ENCODE measurements around the gene PKP3. TPM values are rescaled to one million over a fixed set of nuclear protein-coding genes. Genes with fewer than 3 reads are reported as not detected.

The PKP3 gene
- total RNA-seq, 2 experiments from 2014 or later, result 0.60 TPM; not detected in 1

DNA sequence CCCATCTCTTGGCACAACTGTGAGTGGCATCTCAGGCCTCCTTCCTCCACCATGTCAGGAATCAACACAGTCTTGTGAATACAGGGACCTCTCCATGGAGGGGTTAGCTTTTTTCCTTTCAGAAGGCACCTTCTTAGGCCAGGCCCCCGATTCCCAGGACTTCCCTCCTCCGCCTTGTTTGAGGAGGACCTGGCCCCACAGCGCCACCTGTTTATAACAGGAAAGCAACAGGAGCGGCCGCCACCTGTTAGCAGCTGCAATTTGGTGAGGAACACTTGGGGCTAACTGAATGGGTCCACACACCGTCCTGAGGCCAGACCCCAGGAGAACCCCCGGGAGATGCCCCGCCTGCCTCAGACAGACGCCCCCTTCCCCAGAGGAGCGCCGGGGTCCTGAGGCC, 3.8 kb upstream of the PKP3 start:
- no peak for ATAC-seq (ENCODE audit: poor library complexity)
- CTCF ChIA-PET, result no interaction called here
- Mint-ChIP-seq H3K4me3 (no peak overlapping the region), H3K27ac (no peak overlapping the region), H3K27me3 (no peaks in the 10 kb centered on the region), H3K9me3 (peaks cover 4% of the 10 kb centered on the region), H3K4me1 (ENCODE audit: low read depth) (peaks cover 10% of the 10 kb centered on the region), H3K36me3 (ENCODE audit: low read depth) (no peaks in the 10 kb centered on the region)
- no peaks in the 10 kb centered on the region for H3K36me3 ChIP-seq (ENCODE audit: insufficient read depth, low read length)
- TF ChIP-seq, protein P1, sequence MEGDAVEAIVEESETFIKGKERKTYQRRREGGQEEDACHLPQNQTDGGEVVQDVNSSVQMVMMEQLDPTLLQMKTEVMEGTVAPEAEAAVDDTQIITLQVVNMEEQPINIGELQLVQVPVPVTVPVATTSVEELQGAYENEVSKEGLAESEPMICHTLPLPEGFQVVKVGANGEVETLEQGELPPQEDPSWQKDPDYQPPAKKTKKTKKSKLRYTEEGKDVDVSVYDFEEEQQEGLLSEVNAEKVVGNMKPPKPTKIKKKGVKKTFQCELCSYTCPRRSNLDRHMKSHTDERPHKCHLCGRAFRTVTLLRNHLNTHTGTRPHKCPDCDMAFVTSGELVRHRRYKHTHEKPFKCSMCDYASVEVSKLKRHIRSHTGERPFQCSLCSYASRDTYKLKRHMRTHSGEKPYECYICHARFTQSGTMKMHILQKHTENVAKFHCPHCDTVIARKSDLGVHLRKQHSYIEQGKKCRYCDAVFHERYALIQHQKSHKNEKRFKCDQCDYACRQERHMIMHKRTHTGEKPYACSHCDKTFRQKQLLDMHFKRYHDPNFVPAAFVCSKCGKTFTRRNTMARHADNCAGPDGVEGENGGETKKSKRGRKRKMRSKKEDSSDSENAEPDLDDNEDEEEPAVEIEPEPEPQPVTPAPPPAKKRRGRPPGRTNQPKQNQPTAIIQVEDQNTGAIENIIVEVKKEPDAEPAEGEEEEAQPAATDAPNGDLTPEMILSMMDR (IDR thresholded peaks at IDR 0.05), result no peak
- POLR2A ChIA-PET, result no interaction called here
- no peaks in the 10 kb centered on the region for H3K27me3 ChIP-seq (ENCODE audit: control insufficient read depth in 1 of 2, insufficient read depth in 2 of 2, low read length in 2 of 2)
- intact Hi-C loops (cut with DNase I, micrococcal nuclease), result no loop called here
- H3K27ac ChIP-seq (ENCODE audit: low read depth in 1 of 2, low read length in 2 of 2), result no peak overlapping the region
- H3K4me3 ChIP-seq (ENCODE audit: low read length), result no peak overlapping the region
- peaks cover 13% of the 10 kb centered on the region for H3K4me1 ChIP-seq (ENCODE audit: insufficient read depth, low read length)
- no peak for DNase-seq
- H3K9me3 ChIP-seq (ENCODE audit: control insufficient read depth in 1 of 2, insufficient read depth in 1 of 2, low read length in 2 of 2), result peaks cover 12 to 17% of the 10 kb centered on the region in 2 experiments

DNA sequence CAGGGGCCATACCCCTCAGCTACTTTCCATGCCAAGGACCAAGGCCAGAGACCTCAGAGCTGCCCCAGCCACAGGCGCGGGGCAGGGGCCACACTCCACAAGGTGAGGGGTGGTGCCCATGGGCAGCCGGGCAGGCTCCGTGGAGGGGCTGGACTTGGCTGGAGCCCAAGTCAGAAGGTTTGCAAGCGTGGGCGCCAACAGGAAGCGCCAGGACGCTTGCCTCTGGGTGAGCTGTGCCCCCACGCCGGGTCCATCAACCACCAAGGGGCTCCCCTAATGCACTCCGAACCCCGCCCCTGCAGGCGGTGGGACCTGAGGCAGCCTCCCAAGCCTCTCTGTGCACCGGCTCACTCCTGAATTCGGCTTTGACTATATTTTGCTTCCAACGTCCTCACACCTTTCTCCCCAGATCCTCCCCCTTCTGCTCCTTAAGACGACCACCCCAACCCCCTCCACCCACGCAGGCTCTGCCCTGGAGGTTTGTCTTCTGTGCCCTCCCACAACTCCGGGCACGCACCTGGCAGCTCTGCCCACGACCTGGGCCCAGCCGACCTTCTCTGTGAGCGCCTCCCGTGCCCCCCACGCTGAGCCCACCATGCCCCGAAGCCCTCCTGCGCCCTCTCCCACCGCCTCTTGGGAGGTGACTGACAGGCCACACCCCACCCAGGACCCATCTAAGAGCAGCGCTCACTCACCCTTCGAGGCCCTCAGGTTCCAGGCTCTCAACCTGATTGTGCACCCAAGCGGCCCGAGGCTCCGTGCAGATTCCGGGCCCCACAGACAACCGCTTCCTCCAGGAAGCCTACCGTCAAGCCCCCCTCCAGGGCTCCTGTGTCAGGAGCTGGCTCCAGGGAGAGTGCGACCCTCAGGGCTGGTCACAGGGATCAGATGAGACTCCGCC, 2.6 kb upstream of the PKP3 start:
- peaks cover 15% of the 10 kb centered on the region for H3K4me1 ChIP-seq (ENCODE audit: insufficient read depth, low read length)
- no peaks in the 10 kb centered on the region for H3K36me3 ChIP-seq (ENCODE audit: insufficient read depth, low read length)
- no peaks in the 10 kb centered on the region for H3K36me3 Mint-ChIP-seq (ENCODE audit: low read depth)
- H3K27ac Mint-ChIP-seq, result no peak overlapping the region
- H3K4me1 Mint-ChIP-seq (ENCODE audit: low read depth), result peaks cover 10% of the 10 kb centered on the region
- no peak for DNase-seq
- POLR2A ChIA-PET, result no interaction called here
- H3K27me3 ChIP-seq (ENCODE audit: control insufficient read depth in 1 of 2, insufficient read depth in 2 of 2, low read length in 2 of 2), result no peaks in the 10 kb centered on the region
- no peak overlapping the region for H3K4me3 ChIP-seq (ENCODE audit: low read length)
- CTCF ChIA-PET, result no interaction called here
- H3K9me3 ChIP-seq (ENCODE audit: control insufficient read depth in 1 of 2, insufficient read depth in 1 of 2, low read length in 2 of 2), result peaks cover 7 to 8% of the 10 kb centered on the region in 2 experiments
- no peak for ATAC-seq (ENCODE audit: poor library complexity)
- no peak overlapping the region for H3K27ac ChIP-seq (ENCODE audit: low read depth in 1 of 2, low read length in 2 of 2)
- H3K27me3 Mint-ChIP-seq, result no peaks in the 10 kb centered on the region
- H3K4me3 Mint-ChIP-seq, result no peak overlapping the region
- TF ChIP-seq, protein P1 (IDR thresholded peaks at IDR 0.05), result no peak
- intact Hi-C loops (cut with DNase I, micrococcal nuclease), result no loop called here
- peaks cover 4% of the 10 kb centered on the region for H3K9me3 Mint-ChIP-seq

DNA sequence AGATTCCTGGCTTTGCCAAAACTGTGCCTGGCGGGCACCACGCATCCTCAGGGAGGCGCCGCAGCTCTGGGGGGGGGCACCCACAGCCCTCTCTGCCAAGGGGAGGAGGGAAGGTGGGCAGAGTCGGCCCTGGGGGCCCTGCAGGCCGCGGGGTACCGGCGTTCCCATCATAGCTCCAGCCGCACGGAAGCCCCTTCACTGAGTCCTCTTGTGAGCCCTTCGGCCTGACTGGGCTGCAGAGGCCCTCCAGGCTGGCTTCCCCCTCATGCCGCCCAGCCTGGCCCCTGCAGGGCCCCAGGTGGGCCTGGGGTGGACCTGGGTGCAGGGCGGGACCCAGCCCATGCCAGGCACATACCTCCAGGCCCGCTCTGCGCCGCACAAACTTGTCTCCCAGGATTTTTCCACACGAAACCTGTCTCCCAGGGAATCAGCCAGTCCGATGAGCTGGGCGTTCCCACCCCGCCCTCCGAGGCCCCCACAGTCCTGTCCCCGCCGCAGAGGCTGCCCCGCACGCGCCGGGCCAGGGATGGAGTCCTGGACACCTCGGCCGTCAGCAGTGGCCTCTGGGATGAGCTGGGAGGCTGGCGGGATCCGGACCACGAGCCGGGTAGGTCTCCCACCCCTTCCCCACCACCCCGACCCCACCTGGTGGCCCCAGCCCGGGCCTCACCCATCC, 1.8 kb upstream of the PKP3 start:
- no peaks in the 10 kb centered on the region for H3K9me3 ChIP-seq (ENCODE audit: control insufficient read depth in 1 of 2, insufficient read depth in 1 of 2, low read length in 2 of 2)
- H3K27me3 Mint-ChIP-seq, result no peaks in the 10 kb centered on the region
- H3K27ac Mint-ChIP-seq, result no peak overlapping the region
- no peak overlapping the region for H3K4me3 ChIP-seq (ENCODE audit: low read length)
- POLR2A ChIA-PET, result no interaction called here
- CTCF ChIA-PET, result no interaction called here
- H3K4me1 Mint-ChIP-seq (ENCODE audit: low read depth), result peaks cover 8% of the 10 kb centered on the region
- H3K36me3 ChIP-seq (ENCODE audit: insufficient read depth, low read length), result no peaks in the 10 kb centered on the region
- TF ChIP-seq, protein P1 (IDR thresholded peaks at IDR 0.05), result no peak
- peaks cover 2% of the 10 kb centered on the region for H3K9me3 Mint-ChIP-seq
- no peak overlapping the region for H3K4me3 Mint-ChIP-seq
- no peaks in the 10 kb centered on the region for H3K27me3 ChIP-seq (ENCODE audit: control insufficient read depth in 1 of 2, insufficient read depth in 2 of 2, low read length in 2 of 2)
- intact Hi-C loops (cut with DNase I, micrococcal nuclease), result no loop called here
- peaks cover 16% of the 10 kb centered on the region for H3K4me1 ChIP-seq (ENCODE audit: insufficient read depth, low read length)
- DNase-seq, result no peak
- no peaks in the 10 kb centered on the region for H3K36me3 Mint-ChIP-seq (ENCODE audit: low read depth)
- no peak overlapping the region for H3K27ac ChIP-seq (ENCODE audit: low read depth in 1 of 2, low read length in 2 of 2)
- no peak for ATAC-seq (ENCODE audit: poor library complexity)

Measured in CD4-positive, alpha-beta T cell (primary cell).